ENCODE measurements around the gene CEACAM19. TPM values are rescaled to one million over a fixed set of nuclear protein-coding genes. Genes with fewer than 3 reads are reported as not detected.

The CEACAM19 gene
- polyA plus RNA-seq, 2 of the 4 experiments (the other 2 are of a cell fraction), result 7.2 to 8.2 TPM

- TF ChIP-seq RARB (CRISPR knock-in tag; IDR thresholded peaks at IDR 0.05) (0 out of 2 replicates have a peak, but pooled peaks have one; percentile 9), MYC (IDR thresholded peaks at IDR 0.05; ENCODE audit: borderline replicate concordance, low read length) (no peak), NPAS2 (CRISPR knock-in tag; IDR thresholded peaks at IDR 0.05; ENCODE audit: borderline replicate concordance) (no peak), ZNF302 (CRISPR knock-in tag; IDR thresholded peaks at IDR 0.05) (no peak), KDM5A (IDR thresholded peaks at IDR 0.05) (no peak), HMGXB4 (CRISPR knock-in tag; IDR thresholded peaks at IDR 0.05; ENCODE audit: borderline replicate concordance) (no peak), RAD21 (conservative IDR thresholded peaks at IDR 0.05 in 1 of 2, IDR thresholded peaks at IDR 0.05 in 1 of 2) (peak; percentile 100), FOSL2 (IDR thresholded peaks at IDR 0.05) (no peak), FOSL2 (CRISPR knock-in tag; IDR thresholded peaks at IDR 0.05) (no peak; the same call in 1 of the 2 replicates), KDM1A (IDR thresholded peaks at IDR 0.05; ENCODE audit: low read depth) (no peak), ZFP36 (IDR thresholded peaks at IDR 0.05; ENCODE audit: borderline replicate concordance, partially characterized antibody) (peak; percentile 0), NR3C1 (IDR thresholded peaks at IDR 0.05) (no peak), POLR2A (IDR thresholded peaks at IDR 0.05; ENCODE audit: low read length) (peak; percentile 40; the same call in 1 of the 2 replicates), BHLHE40 (IDR thresholded peaks at IDR 0.05; ENCODE audit: low read depth, low read length) (no peak; the same call in 1 of the 2 replicates), RNF2 (IDR thresholded peaks at IDR 0.05; ENCODE audit: borderline replicate concordance, low read depth) (no peak), MAZ (IDR thresholded peaks at IDR 0.05; ENCODE audit: borderline replicate concordance, low read depth, low read length) (no peak), CTCF (IDR thresholded peaks at IDR 0.05) (peak; percentile 99), E2F6 (IDR thresholded peaks at IDR 0.05; ENCODE audit: borderline replicate concordance, low read depth) (peak; percentile 38; the same call in 1 of the 2 replicates), CBX2 (IDR thresholded peaks at IDR 0.05; ENCODE audit: borderline replicate concordance, low read depth) (no peak), HOXB5 (CRISPR knock-in tag; IDR thresholded peaks at IDR 0.05) (no peak; the same call in 1 of the 2 replicates), BCL3 (IDR thresholded peaks at IDR 0.05) (peak; percentile 52; the same call in 1 of the 3 replicates), REST (IDR thresholded peaks at IDR 0.05) (no peak), JUN (IDR thresholded peaks at IDR 0.05) (no peak; a peak in 4 of 5 replicates), SREBF2 (IDR thresholded peaks at IDR 0.05) (no peak), HDAC2 (IDR thresholded peaks at IDR 0.05) (no peak), HOXA7 (CRISPR knock-in tag; IDR thresholded peaks at IDR 0.05) (no peak)
Observed at GRCh38 chr19:44723952-44724319, 52.7 kb downstream of the CEACAM19 start (continued).

Data from A549 (cell line).